Measurements from ENCODE around the gene FKBP6.

DNA sequence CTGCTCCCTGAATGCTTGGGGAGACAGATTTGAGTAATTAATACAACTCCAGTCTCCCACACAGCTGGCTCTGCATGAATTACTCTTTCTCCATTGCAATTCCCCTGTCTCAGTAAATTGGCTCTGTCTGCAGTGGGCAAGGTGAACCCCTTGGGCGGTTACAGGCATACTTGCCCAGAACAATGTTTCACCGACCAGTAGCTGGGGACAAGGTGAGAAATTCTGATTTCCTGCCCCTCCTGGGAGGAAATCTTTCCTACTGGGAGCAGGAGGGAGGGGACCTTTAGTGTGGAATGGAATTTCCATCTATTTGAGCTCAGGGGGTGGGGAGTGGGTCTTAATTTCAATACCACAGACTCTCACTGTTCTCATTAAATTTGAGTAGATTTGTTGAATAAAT lies 63.4 kb downstream of the FKBP6 start:
- TF ChIP-seq YY1 (IDR thresholded peaks at IDR 0.05; ENCODE audit: insufficient read depth, insufficient read length), result no peak
- no peak for TF ChIP-seq ZNF274 (IDR thresholded peaks at IDR 0.05; ENCODE audit: low read depth, low read length)
